HL-60 (cell line): ENCODE results near the gene ARHGAP26.

ENCODE experiments used
- DNase-seq, 2 experiments: peaks; one replicate each; pipeline ENCODE4 v3.0.0-alpha.2; 2010 to 2020; ENCODE audit warnings: low read depth in 1 of 2, low spot score in 1 of 2
- H3K27ac ChIP-seq: fragments of 250-450 bp; sonication (Bioruptor Pico); replicated peaks from 2 replicates; pipeline ENCODE4 v1.5.1; 2020; ENCODE audit warnings: mild to moderate bottlenecking, moderate library complexity
- H3K27me3 ChIP-seq: fragments of 250-450 bp; sonication (Bioruptor Pico); 2 replicates; pipeline ENCODE4 v1.5.1; 2021; ENCODE audit warnings: mild to moderate bottlenecking, moderate library complexity; ENCODE audit not compliant: insufficient read depth, poor library complexity, severe bottlenecking
- H3K4me3 ChIP-seq: replicated peaks from 2 replicates; pipeline ENCODE4 v1.5.1; 2011; ENCODE audit warnings: mild to moderate bottlenecking, control low read depth, low read length; ENCODE audit not compliant: insufficient read depth
- GABPA ChIP-seq: IDR thresholded peaks from 2 replicates; pipeline ENCODE4 v1.6.1; 2012; ENCODE audit warnings: low read depth
- POLR2AphosphoS5 ChIP-seq: IDR thresholded peaks from 2 replicates; pipeline ENCODE4 v1.6.1; 2012; ENCODE audit warnings: low read depth
- SPI1 ChIP-seq: IDR thresholded peaks from 2 replicates; pipeline ENCODE4 v1.6.1; 2012; ENCODE audit warnings: low read depth, mild to moderate bottlenecking, borderline replicate concordance
- TF ChIP-seq, protein P1 (sequence below): IDR thresholded peaks from one replicate; pipeline ENCODE4 v1.5.1; 2011; ENCODE audit warnings: low read length, control low read depth, inconsistent platforms; ENCODE audit not compliant: insufficient read depth
- TF ChIP-seq, protein P2 (sequence below): IDR thresholded peaks from 2 replicates; pipeline ENCODE4 v1.6.1; 2012; ENCODE audit warnings: low read depth; ENCODE audit not compliant: insufficient replicate concordance

ARHGAP26 gene

DNA sequence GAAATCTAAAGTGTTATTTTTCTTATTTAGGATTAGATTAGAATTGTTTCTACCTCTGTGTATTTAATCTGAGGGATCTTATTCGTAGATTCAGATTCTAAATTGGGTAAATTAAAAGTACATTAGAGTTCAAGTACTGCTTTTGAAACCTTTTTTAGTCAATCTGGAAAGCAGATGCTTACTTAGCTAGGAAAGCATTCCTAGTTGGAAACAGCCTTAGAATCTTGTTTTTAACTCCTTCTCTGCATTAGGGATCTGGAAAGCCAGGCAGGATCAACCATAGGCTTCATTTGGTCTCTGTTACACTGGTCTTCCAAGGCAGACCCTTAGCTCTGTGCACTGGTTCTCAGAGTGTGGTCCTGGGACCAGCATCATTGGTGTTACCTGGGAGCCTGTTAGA, 385.9 kb downstream of the ARHGAP26 start:
- no peak for DNase-seq
- TF ChIP-seq SPI1: no peak
- TF ChIP-seq, protein P1, sequence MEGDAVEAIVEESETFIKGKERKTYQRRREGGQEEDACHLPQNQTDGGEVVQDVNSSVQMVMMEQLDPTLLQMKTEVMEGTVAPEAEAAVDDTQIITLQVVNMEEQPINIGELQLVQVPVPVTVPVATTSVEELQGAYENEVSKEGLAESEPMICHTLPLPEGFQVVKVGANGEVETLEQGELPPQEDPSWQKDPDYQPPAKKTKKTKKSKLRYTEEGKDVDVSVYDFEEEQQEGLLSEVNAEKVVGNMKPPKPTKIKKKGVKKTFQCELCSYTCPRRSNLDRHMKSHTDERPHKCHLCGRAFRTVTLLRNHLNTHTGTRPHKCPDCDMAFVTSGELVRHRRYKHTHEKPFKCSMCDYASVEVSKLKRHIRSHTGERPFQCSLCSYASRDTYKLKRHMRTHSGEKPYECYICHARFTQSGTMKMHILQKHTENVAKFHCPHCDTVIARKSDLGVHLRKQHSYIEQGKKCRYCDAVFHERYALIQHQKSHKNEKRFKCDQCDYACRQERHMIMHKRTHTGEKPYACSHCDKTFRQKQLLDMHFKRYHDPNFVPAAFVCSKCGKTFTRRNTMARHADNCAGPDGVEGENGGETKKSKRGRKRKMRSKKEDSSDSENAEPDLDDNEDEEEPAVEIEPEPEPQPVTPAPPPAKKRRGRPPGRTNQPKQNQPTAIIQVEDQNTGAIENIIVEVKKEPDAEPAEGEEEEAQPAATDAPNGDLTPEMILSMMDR: no peak
- TF ChIP-seq POLR2AphosphoS5: no peak
- TF ChIP-seq, protein P2, sequence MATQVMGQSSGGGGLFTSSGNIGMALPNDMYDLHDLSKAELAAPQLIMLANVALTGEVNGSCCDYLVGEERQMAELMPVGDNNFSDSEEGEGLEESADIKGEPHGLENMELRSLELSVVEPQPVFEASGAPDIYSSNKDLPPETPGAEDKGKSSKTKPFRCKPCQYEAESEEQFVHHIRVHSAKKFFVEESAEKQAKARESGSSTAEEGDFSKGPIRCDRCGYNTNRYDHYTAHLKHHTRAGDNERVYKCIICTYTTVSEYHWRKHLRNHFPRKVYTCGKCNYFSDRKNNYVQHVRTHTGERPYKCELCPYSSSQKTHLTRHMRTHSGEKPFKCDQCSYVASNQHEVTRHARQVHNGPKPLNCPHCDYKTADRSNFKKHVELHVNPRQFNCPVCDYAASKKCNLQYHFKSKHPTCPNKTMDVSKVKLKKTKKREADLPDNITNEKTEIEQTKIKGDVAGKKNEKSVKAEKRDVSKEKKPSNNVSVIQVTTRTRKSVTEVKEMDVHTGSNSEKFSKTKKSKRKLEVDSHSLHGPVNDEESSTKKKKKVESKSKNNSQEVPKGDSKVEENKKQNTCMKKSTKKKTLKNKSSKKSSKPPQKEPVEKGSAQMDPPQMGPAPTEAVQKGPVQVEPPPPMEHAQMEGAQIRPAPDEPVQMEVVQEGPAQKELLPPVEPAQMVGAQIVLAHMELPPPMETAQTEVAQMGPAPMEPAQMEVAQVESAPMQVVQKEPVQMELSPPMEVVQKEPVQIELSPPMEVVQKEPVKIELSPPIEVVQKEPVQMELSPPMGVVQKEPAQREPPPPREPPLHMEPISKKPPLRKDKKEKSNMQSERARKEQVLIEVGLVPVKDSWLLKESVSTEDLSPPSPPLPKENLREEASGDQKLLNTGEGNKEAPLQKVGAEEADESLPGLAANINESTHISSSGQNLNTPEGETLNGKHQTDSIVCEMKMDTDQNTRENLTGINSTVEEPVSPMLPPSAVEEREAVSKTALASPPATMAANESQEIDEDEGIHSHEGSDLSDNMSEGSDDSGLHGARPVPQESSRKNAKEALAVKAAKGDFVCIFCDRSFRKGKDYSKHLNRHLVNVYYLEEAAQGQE: no peak
- TF ChIP-seq GABPA: no peak
- Histone ChIP-seq H3K4me3 (no peak overlapping the region), H3K27ac (no peak overlapping the region), H3K27me3 (no peaks in the 10 kb centered on the region)

DNA sequence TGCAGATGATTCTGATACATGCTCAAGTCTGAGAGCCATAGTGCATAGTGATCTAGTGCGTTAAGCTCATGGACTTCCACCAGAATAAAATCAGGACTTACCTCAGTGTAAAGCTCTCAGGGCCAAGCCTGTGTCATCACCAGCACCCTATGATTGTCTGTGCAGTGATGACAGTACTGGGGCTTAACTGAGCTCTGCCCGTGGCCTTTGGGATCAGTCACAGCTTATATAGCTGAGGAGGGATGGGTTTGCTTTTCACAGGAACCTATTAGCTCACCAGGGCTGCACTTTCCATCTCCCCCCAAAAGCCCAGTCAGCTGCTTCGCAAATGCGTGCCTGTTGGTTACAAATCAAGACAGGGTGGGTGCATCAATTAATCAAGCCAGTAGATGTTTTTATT, 386.4 kb downstream of the ARHGAP26 start:
- no peak for DNase-seq
- TF ChIP-seq GABPA: no peak
- TF ChIP-seq SPI1: no peak
- TF ChIP-seq, protein P1: no peak
- H3K27ac ChIP-seq: no peak overlapping the region
- H3K4me3 ChIP-seq: no peak overlapping the region
- H3K27me3 ChIP-seq: no peaks in the 10 kb centered on the region

DNA sequence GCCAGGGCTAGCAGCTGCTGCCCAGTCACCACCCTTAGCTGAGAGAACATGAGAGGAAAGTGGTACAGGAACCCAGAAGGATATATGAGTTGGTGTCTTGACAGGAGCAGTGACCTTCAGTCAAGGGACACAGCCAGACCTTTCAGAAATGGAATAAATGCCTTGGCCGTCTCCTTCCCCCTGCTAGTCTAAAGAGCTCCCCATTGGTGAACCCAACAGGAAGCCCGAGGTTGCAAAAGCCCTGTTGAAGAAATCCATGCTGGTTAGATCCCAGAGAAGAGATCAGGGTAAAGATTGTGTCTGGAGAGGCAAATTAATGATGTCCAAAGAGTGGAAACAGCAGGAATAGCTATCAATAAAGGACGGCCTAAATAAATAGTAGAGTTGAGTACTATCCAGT, 388.9 kb downstream of the ARHGAP26 start:
- H3K27ac ChIP-seq: no peak overlapping the region
- peak in 1 of 2 experiments; percentile 52 for DNase-seq
- no peak overlapping the region for H3K4me3 ChIP-seq
- TF ChIP-seq SPI1: no peak
- H3K27me3 ChIP-seq: no peaks in the 10 kb centered on the region

DNA sequence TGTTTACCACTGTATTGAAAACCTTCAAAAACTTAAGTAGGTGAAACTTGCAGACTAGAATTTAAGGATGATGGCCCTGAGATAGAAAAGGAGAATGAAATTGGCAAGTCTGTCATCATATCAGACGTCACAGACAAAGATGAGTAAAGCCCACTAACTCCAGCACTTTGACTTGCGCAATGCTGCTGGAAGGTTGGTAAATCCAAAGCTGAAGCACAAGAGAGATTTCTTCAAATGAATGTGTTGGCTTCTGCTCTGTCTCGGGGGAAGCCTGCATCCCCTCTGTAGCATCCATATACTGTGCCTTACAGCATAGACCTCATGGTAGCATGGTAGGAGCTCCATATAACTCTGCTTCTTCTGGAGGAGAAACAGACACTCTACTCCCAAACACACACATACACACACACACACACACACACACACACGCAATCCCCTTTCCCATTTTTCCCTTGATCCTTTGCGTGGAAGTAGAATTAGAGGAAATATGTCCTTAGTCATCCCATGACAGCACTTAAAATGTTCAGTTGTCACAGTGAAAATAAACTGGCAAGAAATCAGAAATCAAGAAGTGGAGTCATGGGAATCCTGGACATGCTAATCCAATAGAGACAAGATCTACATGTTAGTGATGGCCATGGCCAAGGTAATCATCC, 391.8 kb downstream of the ARHGAP26 start:
- peak; percentile 51 to 68 for DNase-seq
- no peak overlapping the region for H3K27ac ChIP-seq

More for the DNA sequence above, 391.8 kb downstream of the ARHGAP26 start:
- Histone ChIP-seq H3K27me3 (no peaks in the 10 kb centered on the region), H3K4me3 (no peak overlapping the region)
- TF ChIP-seq SPI1: no peak
- TF ChIP-seq, protein P2: no peak
- TF ChIP-seq, protein P1: no peak
- TF ChIP-seq POLR2AphosphoS5: no peak
